H9 (cell line): Measurements from ENCODE around the gene SMDT1. TPM values are rescaled to one million over a fixed set of nuclear protein-coding genes. Genes with fewer than 3 reads are reported as not detected.

Experiments
- DNase-seq: peaks from one replicate; pipeline ENCODE4 v3.0.0-alpha.2; 2017
- H2AFZ ChIP-seq: one replicate; pipeline ENCODE4 v1.6.1; 2013; ENCODE audit warnings: mild to moderate bottlenecking, low read length, control low read depth, moderate library complexity
- H2AK5ac ChIP-seq: 2 replicates; pipeline ENCODE4 v1.6.1; 2013; ENCODE audit warnings: low read length, control low read depth, mixed read lengths; ENCODE audit not compliant: insufficient read length
- H2BK120ac ChIP-seq: one replicate; pipeline ENCODE4 v1.6.1; 2013; ENCODE audit warnings: low read depth, mild to moderate bottlenecking, low read length, control low read depth, inconsistent platforms; ENCODE audit not compliant: poor library complexity, severe bottlenecking
- H2BK12ac ChIP-seq: 2 replicates; pipeline ENCODE4 v1.6.1; 2013; ENCODE audit warnings: low read length, control low read depth, mixed read lengths, low read depth; ENCODE audit not compliant: insufficient read length
- H2BK15ac ChIP-seq: 2 replicates; pipeline ENCODE4 v1.6.1; 2013; ENCODE audit warnings: low read depth, low read length, control low read depth
- H2BK20ac ChIP-seq: one replicate; pipeline ENCODE4 v1.6.1; 2013; ENCODE audit warnings: low read depth, mild to moderate bottlenecking, low read length, control low read depth, inconsistent platforms; ENCODE audit not compliant: poor library complexity, severe bottlenecking
- H2BK5ac ChIP-seq: 2 replicates; pipeline ENCODE4 v1.6.1; 2013; ENCODE audit warnings: low read length, control low read depth, mixed read lengths; ENCODE audit not compliant: insufficient read length
- H3K14ac ChIP-seq: 2 replicates; pipeline ENCODE4 v1.6.1; 2013; ENCODE audit warnings: low read length, control low read depth; ENCODE audit not compliant: insufficient read depth
- H3K18ac ChIP-seq: 2 replicates; pipeline ENCODE4 v1.6.1; 2013; ENCODE audit warnings: low read depth, mild to moderate bottlenecking, mixed read lengths, low read length, control low read depth; ENCODE audit not compliant: insufficient read length
- H3K23ac ChIP-seq: 2 replicates; pipeline ENCODE4 v1.6.1; 2013; ENCODE audit warnings: low read length, control low read depth, mixed read lengths, low read depth; ENCODE audit not compliant: insufficient read length
- H3K23me2 ChIP-seq: 2 replicates; pipeline ENCODE4 v1.6.1; 2013; ENCODE audit warnings: low read depth, mild to moderate bottlenecking, mixed read lengths, low read length, control low read depth; ENCODE audit not compliant: insufficient read length, poor library complexity, severe bottlenecking
- H3K27ac ChIP-seq: 2 replicates; pipeline ENCODE4 v1.5.1; 2013; ENCODE audit warnings: low read length, control low read depth, mixed read lengths, low read depth; ENCODE audit not compliant: insufficient read length
- H3K27me3 ChIP-seq: 2 replicates; pipeline ENCODE4 v1.6.1; 2013; ENCODE audit warnings: low read length, control low read depth, inconsistent platforms; ENCODE audit not compliant: insufficient read depth
- H3K4ac ChIP-seq: 2 replicates; pipeline ENCODE4 v1.6.1; 2013; ENCODE audit warnings: low read depth, mild to moderate bottlenecking, control low read depth, inconsistent platforms, low read length, moderate library complexity
- H3K4me1 ChIP-seq: 2 replicates; pipeline ENCODE4 v1.6.1; 2013; ENCODE audit warnings: low read length, control low read depth, inconsistent platforms; ENCODE audit not compliant: insufficient read depth
- H3K4me2 ChIP-seq: 2 replicates; pipeline ENCODE4 v1.6.1; 2013; ENCODE audit warnings: low read length, control low read depth, mixed read lengths; ENCODE audit not compliant: insufficient read length, insufficient read depth
- H3K56ac ChIP-seq: 2 replicates; pipeline ENCODE4 v1.6.1; 2013; ENCODE audit warnings: low read depth, mild to moderate bottlenecking, mixed read lengths, low read length, control low read depth; ENCODE audit not compliant: insufficient read length
- H3K79me1 ChIP-seq: 2 replicates; pipeline ENCODE4 v1.6.1; 2013; ENCODE audit warnings: low read depth, mild to moderate bottlenecking, moderate library complexity, low read length, control low read depth, inconsistent platforms; ENCODE audit not compliant: insufficient read depth, poor library complexity, severe bottlenecking
- H3K79me2 ChIP-seq: 2 replicates; pipeline ENCODE4 v1.6.1; 2013; ENCODE audit warnings: low read length, control low read depth, inconsistent platforms; ENCODE audit not compliant: insufficient read depth
- H3K9ac ChIP-seq: 2 replicates; pipeline ENCODE4 v1.6.1; 2013; ENCODE audit warnings: low read length, control low read depth, mixed read lengths; ENCODE audit not compliant: insufficient read length; ENCODE audit errors: extremely low read depth
- H3K9me3 ChIP-seq: one replicate; pipeline ENCODE4 v1.6.1; 2013; ENCODE audit warnings: low read depth, low read length, inconsistent platforms; ENCODE audit not compliant: control insufficient read depth
- H3T11ph ChIP-seq: one replicate; pipeline ENCODE4 v1.6.1; 2013; ENCODE audit warnings: mild to moderate bottlenecking, low read length, control low read depth, inconsistent platforms
- H4K20me1 ChIP-seq: one replicate; pipeline ENCODE4 v1.6.1; 2013; ENCODE audit not compliant: control insufficient read depth, insufficient read length, insufficient read depth
- H4K5ac ChIP-seq: 2 replicates; pipeline ENCODE4 v1.6.1; 2013; ENCODE audit warnings: low read depth, mild to moderate bottlenecking, mixed read lengths, low read length, control low read depth; ENCODE audit not compliant: insufficient read length
- H4K8ac ChIP-seq: replicated peaks from 2 replicates; pipeline ENCODE4 v1.6.1; 2013; ENCODE audit warnings: low read length, control low read depth, mixed read lengths, low read depth; ENCODE audit not compliant: insufficient read length
- H4K91ac ChIP-seq: 2 replicates; pipeline ENCODE4 v1.6.1; 2013; ENCODE audit warnings: low read depth, mild to moderate bottlenecking, moderate library complexity, mixed read lengths, low read length, control low read depth; ENCODE audit not compliant: insufficient read length
- H3K27ac Mint-ChIP-seq, 3 experiments: 2 replicates in 2 of 3; 3 replicates in 1 of 3; pipeline ENCODE4 v1.8.0; 2020 to 2021; ENCODE audit warnings: mixed read lengths in 3 of 3, mild to moderate bottlenecking in 1 of 3, moderate library complexity in 1 of 3
- H3K27me3 Mint-ChIP-seq: 2 replicates; pipeline ENCODE4 v1.8.0; 2021; ENCODE audit warnings: low read depth, mild to moderate bottlenecking, moderate library complexity, mixed read lengths
- H3K36me3 Mint-ChIP-seq, 3 experiments: 2 replicates in 2 of 3; 3 replicates in 1 of 3; pipeline ENCODE4 v1.8.0; 2020 to 2021; ENCODE audit warnings: low read depth in 3 of 3, mixed read lengths in 3 of 3; ENCODE audit not compliant: insufficient read depth in 1 of 3
- H3K4me1 Mint-ChIP-seq, 2 experiments: 2 replicates each; pipeline ENCODE4 v1.8.0; 2020; ENCODE audit warnings: mixed read lengths in 2 of 2
- H3K4me3 Mint-ChIP-seq, 2 experiments: 2 replicates in 1 of 2; 3 replicates in 1 of 2; pipeline ENCODE4 v1.8.0; 2020 to 2021; ENCODE audit warnings: mild to moderate bottlenecking in 2 of 2, mixed read lengths in 2 of 2, moderate library complexity in 1 of 2
- H3K9me3 Mint-ChIP-seq, 2 experiments: 2 replicates in 1 of 2; 3 replicates in 1 of 2; pipeline ENCODE4 v1.8.0; 2020; ENCODE audit warnings: mild to moderate bottlenecking in 2 of 2, mixed read lengths in 2 of 2, moderate library complexity in 1 of 2
- CTCF ChIP-seq: fragments of 200-600 bp; sonication (generic); conservative IDR thresholded peaks from 3 replicates; pipeline ENCODE4 v1.8.0; 2021; ENCODE audit warnings: antibody characterized with exemption, mild to moderate bottlenecking
- WGBS: extraction: QIAGEN DNeasy Blood & Tissue Kit; methylation state at CpG from one replicate; pipeline ENCODE4 v1.1.7; 2013; ENCODE audit warnings: missing lambda C conversion rate, low lambda C conversion rate, mixed read lengths; ENCODE audit not compliant: insufficient read length; ENCODE audit errors: extremely low coverage; 5-methylcytosine and 5-hydroxymethylcytosine counted together
- total RNA-seq: library from RNA; stranded (reverse); gene quantifications from 2 replicates; pipeline ENCODE4 v1.2.1, GENCODE V29; 2021

The SMDT1 gene
- total RNA-seq, 1 experiment from 2014 or later = 45.0 TPM

GRCh38 chr22:42091455-42091782 lies 11.9 kb downstream of the SMDT1 start:
- H2BK5ac ChIP-seq = no peak overlapping the region
- H2AK5ac ChIP-seq = no peak overlapping the region
- H3K27me3 ChIP-seq = no peaks in the 10 kb centered on the region
- no peaks in the 10 kb centered on the region; the same call in 1 of the 2 replicates for H3K79me2 ChIP-seq
- no peaks in the 10 kb centered on the region; the same call in 1 of the 2 replicates for H3K4me1 ChIP-seq
- H4K5ac ChIP-seq = no peak overlapping the region
- Mint-ChIP-seq H3K4me3 (peak overlapping the region; percentile 95 to 96), H3K27ac (no peak overlapping the region), H3K27me3 (peaks cover 19% of the 10 kb centered on the region), H3K36me3 (peaks cover 21 to 25% (median 24%) of the 10 kb centered on the region in 3 experiments), H3K9me3 (peaks cover 10 to 11% of the 10 kb centered on the region in 2 experiments; a peak in 4 of 5 replicates), H3K4me1 (peaks cover 4 to 15% of the 10 kb centered on the region in 2 experiments)
- H3K14ac ChIP-seq = no peak overlapping the region
- H2BK120ac ChIP-seq = no peak overlapping the region
- no peak overlapping the region for H3T11ph ChIP-seq
- H4K91ac ChIP-seq = no peak overlapping the region
- H3K4me2 ChIP-seq = peak overlapping the region; percentile 68
- H3K79me1 ChIP-seq = peaks cover 3% of the 10 kb centered on the region
- no peak for DNase-seq
- H3K56ac ChIP-seq = no peak overlapping the region
- H4K8ac ChIP-seq = no peak overlapping the region
- no CpG with 5 or more reads among the region's 7 CpGs for WGBS
- no peak overlapping the region for H3K4ac ChIP-seq
- no peak for TF ChIP-seq CTCF
- H3K23me2 ChIP-seq = peaks cover 6% of the 10 kb centered on the region
- H2BK20ac ChIP-seq = no peak overlapping the region
- H2AFZ ChIP-seq = no peak overlapping the region
- H3K27ac ChIP-seq = no peak overlapping the region
- no peaks in the 10 kb centered on the region for H3K9me3 ChIP-seq
- H2BK12ac ChIP-seq = no peak overlapping the region
- H3K9ac ChIP-seq = no peak overlapping the region
- no peak overlapping the region for H3K18ac ChIP-seq
- no peaks in the 10 kb centered on the region for H4K20me1 ChIP-seq
- H2BK15ac ChIP-seq = no peak overlapping the region
- no peak overlapping the region for H3K23ac ChIP-seq
